Tibial nerve (tissue), 4 donors: Measurements from ENCODE around the gene MRPL51. TPM values are rescaled to one million over a fixed set of nuclear protein-coding genes. Genes with fewer than 3 reads are reported as not detected.
A peak's percentile ranks its signal among the peaks of the same experiment; 100 is the strongest.
"Not testable (repeated sequence)": the region's sequence is repeated elsewhere in the genome, so short reads cannot be mapped to it uniquely, and the experiment has no call there.

Experiments used
- DNase-seq, 2 donors: peaks; one replicate each; pipeline ENCODE4 v3.0.0-alpha.2; 2019; ENCODE audit warnings: low spot score in 2 of 2
- H3K27ac ChIP-seq, 4 donors: fragments of 200-600 bp; sonication (generic) in 3 of 4; one replicate each; pipeline ENCODE4 v1.5.1; 2017 to 2019; ENCODE audit warnings: mild to moderate bottlenecking in 1 of 4
- H3K27me3 ChIP-seq, 2 donors: fragments of 200-600 bp; sonication (generic) in 1 of 2; one replicate each; pipeline versions ENCODE4 v1.5.1 to v1.6.0; 2017 to 2019
- H3K36me3 ChIP-seq, 3 donors: fragments of 200-600 bp; sonication (generic); one replicate each; pipeline ENCODE4 v1.5.1; 2018 to 2019
- H3K4me1 ChIP-seq, 4 donors: fragments of 200-600 bp; sonication (generic) in 3 of 4; one replicate each; pipeline ENCODE4 v1.5.1; 2017 to 2019
- H3K4me3 ChIP-seq, 4 donors: fragments of 200-600 bp; sonication (generic) in 3 of 4; one replicate each; pipeline ENCODE4 v1.5.1; 2017 to 2019; ENCODE audit warnings: mild to moderate bottlenecking in 1 of 4, moderate library complexity in 1 of 4
- H3K9me3 ChIP-seq, 4 donors: fragments of 200-600 bp; sonication (generic) in 3 of 4; one replicate each; pipeline ENCODE4 v1.5.1; 2017 to 2019
- CTCF ChIP-seq, 5 experiments: fragments of 200-600 bp in 3 of 5; fragments of 450-650 bp in 2 of 5; sonication (generic) in 3 of 5; IDR thresholded peaks; one replicate each; pipeline ENCODE4 v1.5.1; 2016 to 2019; ENCODE audit warnings: antibody characterized with exemption in 5 of 5, mild to moderate bottlenecking in 3 of 5, moderate library complexity in 2 of 5
- EP300 ChIP-seq, 2 donors: sonication (generic); formaldehyde crosslinking; IDR thresholded peaks; one replicate each; pipeline ENCODE4 v1.6.1; 2017; ENCODE audit warnings: antibody characterized with exemption in 2 of 2, mild to moderate bottlenecking in 1 of 2
- POLR2A ChIP-seq, 2 donors: fragments of 450-650 bp; IDR thresholded peaks; one replicate each; pipeline ENCODE4 v1.6.1; 2017; ENCODE audit warnings: antibody characterized with exemption in 2 of 2, mild to moderate bottlenecking in 2 of 2, moderate library complexity in 2 of 2
- WGBS, 2 donors: methylation state at CpG; one replicate each; pipeline ENCODE4 v1.1.5; 2018; 5-methylcytosine and 5-hydroxymethylcytosine counted together
- total RNA-seq, 4 donors: library from RNA; depleted of rRNA; stranded (reverse); fragments of >200 nt; gene quantifications; one replicate each; pipeline ENCODE4 v1.1.0, GENCODE V29; 2016

The MRPL51 gene
- total RNA-seq, 4 donors from 2014 or later: 47.4 to 127 (median 89.0) TPM

DNA sequence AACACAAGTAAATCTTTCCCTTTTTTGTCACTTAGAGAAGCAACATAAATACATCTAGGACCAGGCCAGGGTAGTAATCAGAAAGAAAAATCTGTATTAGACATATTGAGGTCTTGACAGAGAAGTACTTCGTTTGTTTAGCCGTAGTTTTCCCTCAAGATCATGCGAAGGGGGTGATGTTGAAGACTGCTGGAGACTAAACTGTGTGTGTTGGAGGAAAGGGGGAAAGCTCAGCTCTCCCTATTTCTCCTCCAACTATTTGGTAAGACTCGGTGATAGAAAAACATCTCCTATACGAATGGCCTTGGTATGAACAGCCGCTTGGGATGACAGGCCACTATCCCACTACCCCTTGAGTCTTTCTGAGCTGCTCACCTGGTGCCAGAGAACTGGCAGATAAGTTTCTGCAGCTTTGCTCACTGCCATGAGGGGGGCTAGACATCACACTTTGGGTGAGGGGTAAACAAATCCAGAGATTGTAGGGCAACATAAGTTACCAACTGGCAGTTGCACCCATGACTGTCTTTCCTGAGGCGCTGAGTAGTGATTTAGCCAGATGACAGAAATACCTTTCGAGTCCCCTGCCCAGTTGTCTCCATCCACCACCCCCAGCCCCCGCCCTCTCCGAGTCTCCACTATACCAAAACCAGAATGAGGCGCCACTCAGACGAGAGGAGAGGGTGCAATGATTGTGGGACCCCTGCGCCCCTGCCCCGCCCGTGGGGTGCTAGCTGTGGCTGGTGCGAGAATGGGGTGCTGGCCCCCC, 23.3 kb downstream of the MRPL51 start:
- H3K27me3 ChIP-seq: no peaks in the 10 kb centered on the region
- no peak for DNase-seq
- TF ChIP-seq POLR2A (IDR thresholded peaks at IDR 0.05): no peak
- peaks cover 0 to 22% (median 0%) of the 10 kb centered on the region in 3 donors for H3K36me3 ChIP-seq
- peaks cover 6 to 37% (median 20%) of the 10 kb centered on the region in 4 donors for H3K4me1 ChIP-seq
- peak overlapping the region; percentile 59 to 98 (median 86) for H3K4me3 ChIP-seq
- peak overlapping the region; percentile 74 to 94 (median 86) for H3K27ac ChIP-seq
- no peaks in the 10 kb centered on the region for H3K9me3 ChIP-seq
- 12 to 16% methylated on average over 16 of the region's 16 CpGs for WGBS, 2 donors

DNA sequence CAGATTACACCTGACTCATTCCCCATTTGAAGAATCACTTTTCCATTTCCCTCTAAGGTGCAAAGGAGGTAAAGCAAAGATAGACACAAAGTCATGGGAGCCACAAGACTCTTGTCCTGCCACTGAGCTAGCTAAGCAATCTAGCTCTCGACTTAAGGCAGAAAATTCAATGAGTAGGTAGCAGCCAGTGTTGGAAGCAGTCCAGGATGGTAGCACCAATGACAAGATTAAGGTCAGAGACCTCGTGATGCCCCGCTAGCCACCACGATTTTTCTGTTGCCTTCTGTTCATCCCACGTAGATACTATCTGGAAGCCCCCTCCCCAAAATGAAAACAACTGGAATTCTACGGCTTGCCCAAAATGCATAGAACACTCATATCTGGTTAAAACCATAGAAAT, 24.0 kb downstream of the MRPL51 start:
- peaks cover 6 to 44% (median 20%) of the 10 kb centered on the region in 4 donors for H3K4me1 ChIP-seq
- 70 to 80% methylated on average over 6 of the region's 6 CpGs for WGBS, 2 donors

DNA sequence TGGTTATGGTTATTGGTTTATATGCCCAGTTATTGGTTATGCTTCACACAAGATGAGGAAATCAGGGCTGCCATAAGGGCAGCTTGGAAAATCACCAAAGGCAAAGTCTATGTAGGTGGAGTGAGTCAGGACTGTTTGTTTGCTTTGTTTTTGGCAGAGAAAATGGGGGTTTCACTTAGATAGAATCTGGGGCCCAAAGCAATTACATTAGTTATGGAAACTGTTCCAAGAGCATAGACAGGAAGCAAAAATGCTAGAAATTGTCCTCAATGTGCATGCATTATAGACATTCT, 24.8 kb downstream of the MRPL51 start:
- Histone ChIP-seq H3K4me3 (no peak overlapping the region), H3K4me1 (peaks cover 6 to 51% (median 22%) of the 10 kb centered on the region in 4 donors), H3K36me3 (peaks cover 0 to 38% (median 5%) of the 10 kb centered on the region in 3 donors), H3K9me3 (no peaks in the 10 kb centered on the region), H3K27ac (no peak overlapping the region), H3K27me3 (no peaks in the 10 kb centered on the region)
- no peak for DNase-seq
- TF ChIP-seq CTCF (IDR thresholded peaks at IDR 0.05) (no peak), POLR2A (IDR thresholded peaks at IDR 0.05) (no peak), EP300 (IDR thresholded peaks at IDR 0.05) (no peak)

More for the DNA sequence above, 24.0 kb downstream of the MRPL51 start:
- H3K36me3 ChIP-seq: peaks cover 0 to 29% (median under 1%) of the 10 kb centered on the region in 3 donors
- no peak for DNase-seq
- H3K27me3 ChIP-seq: no peaks in the 10 kb centered on the region
- no peak for TF ChIP-seq CTCF (IDR thresholded peaks at IDR 0.05)
- no peak for TF ChIP-seq POLR2A (IDR thresholded peaks at IDR 0.05)
- TF ChIP-seq EP300 (IDR thresholded peaks at IDR 0.05): no peak
- H3K27ac ChIP-seq: peak overlapping the region in 3 of 4 donors; percentile 86 to 94 (median 86)
- H3K4me3 ChIP-seq: peak overlapping the region in 3 of 4 donors; percentile 86 to 98 (median 87)
- no peaks in the 10 kb centered on the region for H3K9me3 ChIP-seq

GRCh38 chr12:6467571-6468282, 25.3 kb downstream of the MRPL51 start:
- Histone ChIP-seq H3K36me3 (peaks cover 0 to 43% (median 5%) of the 10 kb centered on the region in 3 donors), H3K4me1 (peaks cover 6 to 51% (median 23%) of the 10 kb centered on the region in 4 donors)
- not testable (repeated sequence) for H3K4me3 ChIP-seq, H3K27ac ChIP-seq, H3K27me3 ChIP-seq, DNase-seq, H3K9me3 ChIP-seq
- 93% methylated on average over 4 to 9 of the region's 9 CpGs for WGBS, 2 donors

DNA sequence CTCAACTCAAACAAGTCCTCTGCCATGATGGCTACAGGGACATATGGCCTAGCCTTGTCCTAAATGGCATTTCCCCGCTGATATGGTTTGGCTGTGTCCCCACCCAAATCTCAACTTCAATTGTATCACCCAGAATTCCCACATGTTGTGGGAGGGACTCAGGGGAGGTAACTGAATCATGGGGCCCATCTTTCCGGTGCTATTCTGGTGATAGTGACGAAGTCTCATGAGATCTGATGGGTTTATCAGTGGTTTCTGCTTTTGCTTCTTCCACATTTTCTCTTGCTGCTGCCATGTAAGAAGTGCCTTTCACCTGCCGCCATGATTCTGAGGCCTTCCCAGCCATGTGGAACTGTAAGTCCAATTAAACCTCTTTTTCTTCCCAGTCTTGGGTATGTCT, 26.3 kb downstream of the MRPL51 start:
- 93 to 94% methylated on average over 4 of the region's 4 CpGs for WGBS, 2 donors
- Histone ChIP-seq H3K36me3 (peaks cover 0 to 53% (median 5%) of the 10 kb centered on the region in 3 donors), H3K27ac (peak overlapping the region in 1 of 4 donors; percentile 8), H3K4me1 (peaks cover 6 to 51% (median 26%) of the 10 kb centered on the region in 4 donors)
- not testable (repeated sequence) for DNase-seq, H3K4me3 ChIP-seq, H3K27me3 ChIP-seq, H3K9me3 ChIP-seq

DNA sequence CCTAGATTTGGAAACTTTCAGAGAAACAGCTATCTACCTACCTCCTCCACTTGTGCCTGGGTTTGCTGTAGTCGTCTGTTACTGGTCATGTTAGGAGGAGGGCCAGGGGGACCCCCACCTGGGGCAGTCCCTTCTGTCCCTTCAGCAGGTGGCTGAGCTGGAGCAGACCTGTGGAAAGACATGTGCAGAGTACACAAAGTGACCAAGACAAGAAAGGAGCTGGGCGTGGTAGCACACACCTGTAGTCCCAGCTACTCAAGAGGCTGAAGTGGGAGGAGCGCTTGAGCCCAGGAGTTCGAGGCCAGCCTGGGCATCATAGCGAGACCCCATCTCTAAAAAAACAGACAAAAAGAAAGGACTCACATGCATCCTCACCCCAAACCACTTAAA, 26.9 kb downstream of the MRPL51 start:
- H3K27me3 ChIP-seq: no peaks in the 10 kb centered on the region
- H3K27ac ChIP-seq: peak overlapping the region in 1 of 4 donors; percentile 8
- no peaks in the 10 kb centered on the region for H3K9me3 ChIP-seq
- H3K4me3 ChIP-seq: no peak overlapping the region
- peaks cover 0 to 58% (median 5%) of the 10 kb centered on the region in 3 donors for H3K36me3 ChIP-seq
- H3K4me1 ChIP-seq: peaks cover 6 to 51% (median 28%) of the 10 kb centered on the region in 4 donors
- 93 to 96% methylated on average over 5 of the region's 5 CpGs for WGBS, 2 donors
- DNase-seq: no peak
- no peak for TF ChIP-seq POLR2A (IDR thresholded peaks at IDR 0.05)
